ENCODE data around the gene ARHGAP25.
A peak's percentile ranks its signal among the peaks of the same experiment; 100 is the strongest.

Gene ARHGAP25

DNA sequence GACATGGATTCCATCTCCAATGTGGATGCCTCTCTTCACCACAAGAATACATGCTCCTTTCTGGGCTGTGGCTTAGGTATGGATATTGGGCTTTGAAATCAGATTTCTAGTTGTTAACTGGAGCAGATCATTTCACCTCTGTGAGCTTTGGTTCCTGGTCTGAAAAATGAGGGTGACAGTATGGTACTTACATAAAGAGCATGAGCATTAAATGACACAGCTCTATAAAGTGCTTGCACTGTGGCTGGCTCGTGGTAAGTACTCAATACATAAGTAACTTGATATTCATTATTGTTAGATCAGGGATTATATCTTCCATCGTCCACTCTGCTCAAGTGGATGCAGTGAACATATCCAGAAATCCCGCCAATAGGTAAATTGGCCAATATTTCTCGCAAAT lies 33.4 kb downstream of the ARHGAP25 start:
- DNase-seq: no peak

DNA sequence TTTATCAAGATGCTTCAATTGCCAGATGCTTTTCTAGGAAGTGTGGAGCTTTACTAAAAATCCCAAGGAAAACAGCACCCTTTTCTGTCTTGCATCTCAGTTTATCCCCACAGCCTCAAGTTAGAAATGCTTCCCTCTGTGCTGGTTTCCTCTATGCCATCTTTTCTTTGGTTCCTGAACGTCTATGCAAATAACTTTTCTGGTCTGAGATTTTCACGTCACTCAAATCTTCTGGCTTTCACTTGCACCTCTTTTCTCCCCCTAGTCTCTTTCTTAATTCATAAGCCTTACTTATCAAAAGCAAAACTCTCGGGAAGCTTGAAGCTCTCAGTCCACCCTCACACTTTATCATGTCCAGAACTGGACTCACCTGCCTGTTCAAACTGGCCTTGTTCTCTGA lies 33.9 kb downstream of the ARHGAP25 start:
- DNase-seq: no peak

DNA sequence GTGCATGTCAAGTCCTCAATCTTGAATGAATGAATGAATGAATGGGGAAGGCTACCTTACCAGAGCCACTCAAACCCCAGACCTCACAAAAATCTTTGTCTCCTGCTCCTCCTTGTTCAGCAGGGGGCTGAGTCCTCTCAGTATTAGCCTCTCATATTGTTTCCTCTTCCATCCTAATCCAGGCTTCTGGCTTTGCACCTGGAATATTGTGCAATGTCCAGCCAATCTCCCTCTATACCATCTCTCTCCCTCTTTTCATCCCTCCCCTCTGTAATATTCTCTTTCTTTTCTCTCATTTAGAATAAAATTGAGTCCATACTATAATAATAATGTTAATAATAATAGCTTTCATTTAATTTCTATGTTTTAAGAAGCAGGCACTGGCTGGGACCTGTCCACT lies 34.3 kb downstream of the ARHGAP25 start:
- no peak for DNase-seq

DNA sequence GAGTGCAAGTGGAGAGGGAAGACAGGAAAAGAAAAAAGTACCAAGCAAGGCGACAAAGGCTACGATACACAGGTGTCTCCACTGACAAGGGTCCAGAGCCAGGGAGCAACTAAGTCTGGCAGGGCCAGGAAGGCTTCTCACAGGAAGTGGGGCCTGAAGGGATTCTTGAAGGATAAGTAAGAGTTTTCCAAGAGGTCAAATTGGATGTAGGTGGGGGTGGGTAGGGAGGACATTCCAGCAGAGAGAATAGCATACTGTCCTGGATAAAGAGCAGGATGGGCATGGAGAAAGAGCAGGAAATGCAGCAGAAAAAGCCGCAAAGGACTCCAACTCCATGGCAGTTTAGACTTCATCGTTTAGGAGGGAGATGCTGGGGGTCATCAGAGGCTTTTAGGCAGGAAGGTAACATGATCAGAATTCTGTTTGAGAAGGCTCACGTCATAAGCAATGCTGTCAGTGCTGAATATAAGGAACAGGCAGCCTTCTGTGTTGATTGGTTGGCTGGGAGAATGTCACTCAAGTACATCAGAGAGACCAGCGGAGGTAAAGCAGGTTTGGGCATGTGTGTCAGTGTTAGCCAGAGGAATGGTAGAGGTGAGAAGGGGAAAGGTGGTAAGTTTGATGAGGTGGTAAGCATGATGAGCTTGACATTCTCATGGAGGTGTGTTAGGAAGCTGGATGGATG lies 35.1 kb downstream of the ARHGAP25 start:
- DNase-seq: no peak

DNA sequence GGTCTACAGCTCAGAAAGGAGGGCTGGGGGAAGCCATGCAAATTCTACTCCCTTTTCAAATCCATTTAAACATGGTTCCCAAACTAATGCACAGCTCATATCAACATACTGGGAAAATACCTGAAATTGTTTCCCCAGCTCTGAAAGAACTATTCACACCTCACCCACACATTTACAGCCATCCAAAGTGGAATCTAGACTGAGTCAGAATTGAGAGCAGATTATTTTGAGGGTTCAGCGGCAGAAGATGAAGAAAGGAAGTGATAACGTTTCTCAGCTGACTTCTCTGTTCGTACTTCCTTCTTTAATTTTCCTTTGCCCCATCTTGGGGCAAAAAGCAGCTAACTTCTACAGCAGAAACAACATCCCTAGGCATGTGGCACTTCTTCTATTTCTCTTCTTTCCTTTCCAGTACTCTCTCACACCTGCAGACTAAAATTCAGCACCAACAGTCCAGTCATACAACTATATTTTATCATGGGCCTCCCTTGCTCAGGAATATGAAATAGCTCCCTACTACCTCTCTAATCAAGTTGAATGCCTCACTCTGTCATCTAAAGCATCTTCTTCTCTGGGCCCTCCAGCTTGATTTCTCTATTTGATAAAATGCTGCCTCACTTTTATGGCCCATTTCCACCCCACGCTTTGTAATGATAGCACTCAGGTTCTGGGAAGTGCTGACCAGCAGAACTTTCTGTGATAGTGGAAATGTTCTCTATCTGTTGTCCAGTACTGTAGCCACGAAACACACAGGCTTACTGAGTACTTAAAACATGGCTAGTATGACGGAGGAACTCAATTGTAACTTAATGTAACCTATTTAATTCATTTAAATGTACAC lies 35.9 kb downstream of the ARHGAP25 start:
- DNase-seq: no peak

DNA sequence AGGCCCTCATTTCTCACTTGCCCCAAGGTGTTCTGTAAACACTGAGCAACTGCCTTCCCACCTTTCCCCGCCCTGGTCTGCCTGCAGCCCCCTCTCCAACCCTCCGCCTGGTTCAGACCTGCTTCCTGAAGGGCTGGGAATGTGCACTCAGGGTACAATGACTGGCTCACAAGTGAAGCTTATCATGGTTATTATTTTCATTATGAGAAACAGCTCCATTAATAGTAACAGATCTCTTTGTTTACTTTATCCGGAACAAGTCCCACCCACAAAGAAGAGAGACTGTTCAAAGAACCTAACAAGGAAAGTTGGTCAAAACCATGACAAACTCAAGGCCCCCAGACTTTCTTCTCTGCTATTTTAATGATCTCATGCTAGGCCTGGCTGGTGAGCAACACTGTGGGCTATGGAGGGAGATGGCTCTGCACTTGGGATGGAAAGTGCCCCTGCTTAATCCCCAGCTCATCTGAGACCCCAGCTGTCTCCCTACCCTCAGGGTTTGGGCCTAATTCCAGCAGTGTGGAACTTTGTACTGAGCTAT lies 36.7 kb downstream of the ARHGAP25 start:
- DNase-seq: no peak

DNA sequence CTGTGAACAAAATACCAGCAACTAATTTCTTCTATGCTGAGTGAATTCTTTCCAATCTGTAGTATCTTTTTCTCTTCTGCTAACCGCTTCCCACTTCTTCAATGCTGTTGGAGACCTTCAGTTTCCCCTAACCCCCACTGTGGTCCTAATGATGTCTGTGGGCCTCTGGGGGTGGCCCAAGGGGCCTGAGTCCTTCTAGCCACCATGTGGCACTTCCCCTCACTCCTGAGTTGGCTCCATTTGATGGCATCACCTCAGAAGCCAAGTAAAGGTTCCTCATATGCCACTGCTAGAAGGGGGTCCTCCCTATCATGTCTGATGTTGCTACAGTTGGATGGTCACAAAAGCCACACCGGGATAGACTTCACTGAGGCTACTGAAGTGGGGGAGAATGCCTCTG lies 37.5 kb downstream of the ARHGAP25 start:
- no peak for DNase-seq

DNA sequence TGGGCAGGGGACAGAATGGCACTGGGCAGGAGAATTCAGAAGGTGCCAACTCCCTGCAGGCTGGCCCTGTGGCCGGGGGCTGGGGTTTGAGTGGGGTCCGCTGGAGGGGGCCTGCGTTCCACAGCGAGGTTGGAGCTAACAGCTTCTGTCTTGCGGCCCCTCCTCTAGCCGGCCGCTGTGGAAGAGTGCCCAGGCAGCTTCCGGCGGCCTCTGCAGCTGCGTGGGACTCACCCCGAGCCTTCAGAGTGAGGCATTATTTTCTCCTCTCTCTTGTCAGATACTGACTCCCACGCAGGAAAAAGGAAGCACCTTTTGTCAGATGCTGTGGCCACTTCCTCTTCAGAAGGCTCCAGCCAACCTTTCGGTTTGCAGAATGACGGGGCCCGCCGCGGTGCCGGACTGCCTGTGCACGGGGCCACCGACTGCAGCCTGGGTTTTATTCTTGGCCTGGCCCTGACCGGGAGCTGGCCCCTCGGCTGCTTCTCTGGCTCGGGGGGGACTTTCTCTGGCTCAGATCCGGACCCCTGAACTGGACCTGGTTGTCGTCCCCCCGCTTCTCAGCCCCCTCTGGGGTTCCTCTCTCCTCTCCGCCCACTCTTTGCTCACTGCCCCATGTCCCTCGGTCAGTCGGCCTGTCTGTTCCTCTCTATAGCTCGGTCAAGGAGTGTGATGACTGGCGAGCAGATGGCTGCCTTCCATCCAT lies 40.1 kb downstream of the ARHGAP25 start:
- DNase-seq: no peak

DNA sequence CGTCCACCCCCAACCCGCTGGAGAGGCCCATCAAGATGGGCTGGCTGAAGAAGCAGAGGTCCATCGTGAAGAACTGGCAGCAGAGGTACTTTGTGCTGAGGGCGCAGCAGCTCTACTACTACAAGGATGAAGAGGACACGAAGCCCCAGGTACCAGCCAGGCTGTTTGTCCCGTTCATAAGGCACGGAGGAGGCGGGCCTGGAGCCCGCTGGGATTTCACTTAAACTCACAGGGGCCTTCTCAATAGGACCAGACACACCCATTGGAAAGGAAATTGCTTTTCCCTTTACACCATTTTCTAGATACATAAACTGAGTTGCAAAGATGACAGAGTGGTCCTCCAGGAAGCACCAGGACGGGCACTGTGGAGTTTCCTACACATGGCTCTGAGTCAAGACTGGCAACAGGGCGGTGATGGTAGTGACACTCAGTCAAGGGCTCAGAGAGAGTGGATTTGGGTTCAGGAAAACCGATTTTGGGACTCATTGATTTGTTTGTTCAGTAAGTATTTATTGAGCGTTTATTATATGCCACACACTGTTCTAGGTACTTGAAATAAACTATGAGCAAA lies 40.7 kb downstream of the ARHGAP25 start:
- no peak for DNase-seq

DNA sequence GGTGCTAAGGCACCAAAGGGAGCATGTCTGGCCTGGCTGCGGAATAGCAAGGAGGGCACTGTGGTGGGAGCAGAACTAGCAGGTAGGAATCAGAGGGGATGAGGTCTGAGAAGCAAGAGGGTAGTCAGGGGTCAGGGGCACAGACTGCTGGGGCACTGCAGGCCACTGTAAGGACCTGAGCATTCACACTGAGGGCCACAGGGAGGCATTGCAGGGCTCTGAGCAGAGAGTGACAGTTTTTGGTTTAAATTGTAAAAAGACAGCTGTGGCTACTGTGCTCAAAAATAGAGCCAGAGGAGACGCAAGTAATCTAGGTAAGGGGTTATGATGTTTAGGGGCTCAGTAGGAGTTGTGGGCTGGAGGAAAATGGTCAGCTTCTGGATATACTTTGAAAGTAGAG lies 41.5 kb downstream of the ARHGAP25 start:
- no peak for DNase-seq

DNA sequence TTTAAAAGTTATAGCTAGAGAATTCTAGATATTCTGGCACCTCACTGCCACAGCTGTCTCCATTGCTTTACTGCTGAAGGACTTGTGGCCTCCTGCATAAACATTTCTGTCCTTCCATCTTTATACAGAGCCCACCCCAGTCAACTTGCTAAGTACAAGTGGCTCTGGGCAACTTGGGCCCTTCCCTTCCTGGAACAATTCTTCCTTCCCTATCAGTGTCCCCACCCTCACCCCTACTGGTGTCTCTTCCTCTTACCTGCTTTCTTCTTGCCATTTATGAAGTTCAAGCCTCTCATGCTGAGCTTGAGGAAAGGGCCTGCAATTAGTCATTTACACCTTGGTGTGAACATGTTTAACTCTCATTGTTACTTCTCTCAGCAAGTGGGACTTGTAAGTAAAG lies 45.0 kb downstream of the ARHGAP25 start:
- DNase-seq: no peak

DNA sequence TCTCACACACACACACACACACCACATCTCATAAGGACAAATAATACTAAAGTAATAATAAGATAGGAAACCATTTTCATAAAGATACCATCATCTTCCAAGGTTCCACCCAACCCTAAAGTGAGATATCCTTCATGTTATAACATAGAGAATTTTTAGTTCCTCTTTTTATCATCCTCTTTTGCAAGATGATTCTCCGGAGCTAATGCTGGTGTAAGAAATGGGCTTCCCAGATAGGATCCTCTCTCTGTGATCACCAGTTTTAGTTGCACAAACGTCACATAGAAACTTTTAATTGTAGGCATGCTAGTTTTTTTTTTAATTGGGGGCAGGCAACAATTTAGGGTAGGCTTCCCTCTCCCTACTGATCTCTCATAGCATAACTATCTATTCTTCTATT lies 49.6 kb downstream of the ARHGAP25 start:
- no peak for DNase-seq

DNA sequence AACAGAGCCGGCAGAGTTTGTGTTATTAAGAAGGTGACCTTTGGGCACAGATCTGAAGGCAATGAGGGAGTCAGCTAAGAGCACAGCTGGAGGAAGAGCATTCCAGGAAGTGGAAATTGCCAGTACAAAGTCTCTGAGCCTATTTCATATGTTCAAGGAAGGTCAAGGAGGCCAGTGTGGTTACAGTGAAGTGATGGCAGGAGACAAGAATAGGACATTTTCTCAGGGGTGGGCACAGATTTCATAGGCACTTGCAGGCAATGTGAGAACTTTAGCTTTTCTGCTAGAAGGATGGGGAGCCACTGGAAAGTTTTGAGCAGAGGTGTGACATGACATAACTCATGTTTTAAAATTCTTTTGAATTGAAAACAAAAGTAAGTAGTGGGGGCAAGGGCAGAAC lies 50.3 kb downstream of the ARHGAP25 start:
- no peak for DNase-seq

DNA sequence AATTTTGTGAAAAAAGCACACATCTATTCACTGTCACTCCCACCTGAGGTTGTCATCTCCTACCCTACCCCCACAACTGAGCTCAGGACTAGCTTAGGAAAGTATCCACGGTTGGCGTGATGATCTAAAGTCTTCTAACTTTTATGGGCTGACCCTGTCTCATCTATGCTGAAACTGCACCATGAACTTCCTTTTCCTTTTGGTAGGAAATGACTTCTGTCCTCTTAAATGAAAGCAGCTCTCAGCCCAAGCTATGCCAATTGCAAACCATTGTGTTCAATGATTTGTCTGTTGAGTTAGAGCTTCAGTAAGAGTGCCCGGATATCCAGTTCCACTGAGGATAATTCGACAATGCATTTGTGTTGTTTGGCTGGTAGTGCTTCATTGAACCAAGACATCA lies 52.7 kb downstream of the ARHGAP25 start:
- DNase-seq: no peak

DNA sequence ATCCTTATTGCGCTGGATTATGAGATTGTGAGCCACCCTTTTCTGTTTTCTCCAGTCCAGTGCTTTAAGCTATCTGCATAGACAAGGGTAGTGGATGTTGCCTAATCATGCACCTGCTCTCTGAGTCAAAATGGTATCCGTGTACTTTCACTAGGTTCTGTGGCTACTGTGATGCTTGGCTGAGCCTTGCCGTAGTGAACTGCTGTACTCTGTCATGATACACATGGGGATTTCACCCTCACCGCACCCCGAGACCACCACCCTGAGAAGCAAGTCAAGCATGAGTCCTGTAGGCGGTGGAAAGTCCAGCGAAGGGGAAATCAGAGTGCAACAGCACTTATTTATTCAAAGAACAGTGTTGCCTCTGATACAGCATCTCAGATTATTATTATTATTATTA lies 55.0 kb downstream of the ARHGAP25 start:
- no peak for DNase-seq

DNA sequence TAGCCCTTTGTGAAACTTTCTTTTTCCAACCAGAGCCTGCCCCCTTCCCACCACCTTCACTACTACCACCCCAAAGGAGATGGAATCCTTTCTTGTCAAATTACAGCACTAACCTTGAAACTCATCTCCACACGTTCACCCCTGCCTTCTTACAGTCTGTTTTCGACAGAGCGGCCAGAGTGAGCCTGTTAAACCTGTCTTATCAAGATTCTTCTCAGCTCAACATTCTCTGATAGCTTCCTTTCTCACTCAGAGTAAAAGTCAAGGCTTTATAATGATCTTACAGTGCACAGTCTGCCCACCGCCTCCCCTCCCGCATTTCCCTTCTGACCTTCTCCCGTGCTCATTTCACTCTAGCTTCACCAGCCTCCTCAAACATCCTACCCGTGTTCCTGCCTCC lies 56.0 kb downstream of the ARHGAP25 start:
- no peak for DNase-seq

DNA sequence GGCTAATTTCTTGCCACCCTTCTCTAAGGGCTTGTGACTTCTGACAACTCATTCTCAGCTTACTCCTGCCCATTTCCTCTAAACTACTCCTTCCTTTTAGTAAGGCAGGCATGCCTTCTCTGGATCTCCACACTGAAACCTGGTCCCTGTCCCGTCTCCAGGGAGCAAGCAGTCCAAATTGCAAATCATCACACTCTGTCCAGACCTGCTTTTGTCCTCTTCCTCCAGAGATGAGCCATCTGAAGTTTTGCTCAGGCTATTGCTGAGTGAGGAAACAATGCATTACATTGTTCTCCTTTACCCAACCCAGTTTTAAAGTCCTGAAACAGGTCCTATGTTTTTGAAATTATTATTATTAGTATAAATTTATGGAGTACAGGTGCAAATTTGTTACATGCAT lies 57.3 kb downstream of the ARHGAP25 start:
- peak; percentile 57 to 79 for DNase-seq

DNA sequence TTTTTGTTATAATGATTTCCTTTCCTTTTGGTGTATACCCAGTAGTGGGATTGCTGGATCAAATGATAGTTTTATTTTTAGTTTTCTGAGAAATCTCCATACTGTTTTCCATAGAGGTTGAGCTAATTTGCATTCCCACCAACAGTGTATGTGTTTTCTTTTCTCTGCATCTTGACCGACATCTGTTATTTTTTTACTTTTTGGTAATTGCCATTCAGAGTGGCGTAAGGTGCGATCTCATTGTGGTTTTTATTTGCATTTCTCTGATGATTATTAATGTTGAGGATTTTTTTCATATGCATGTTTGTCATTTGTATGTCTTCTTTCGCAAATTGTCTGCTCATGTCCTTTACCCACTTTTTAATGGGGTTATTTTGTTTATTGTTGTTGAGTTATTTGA lies 58.1 kb downstream of the ARHGAP25 start:
- peak; percentile 76 to 83 for DNase-seq

DNA sequence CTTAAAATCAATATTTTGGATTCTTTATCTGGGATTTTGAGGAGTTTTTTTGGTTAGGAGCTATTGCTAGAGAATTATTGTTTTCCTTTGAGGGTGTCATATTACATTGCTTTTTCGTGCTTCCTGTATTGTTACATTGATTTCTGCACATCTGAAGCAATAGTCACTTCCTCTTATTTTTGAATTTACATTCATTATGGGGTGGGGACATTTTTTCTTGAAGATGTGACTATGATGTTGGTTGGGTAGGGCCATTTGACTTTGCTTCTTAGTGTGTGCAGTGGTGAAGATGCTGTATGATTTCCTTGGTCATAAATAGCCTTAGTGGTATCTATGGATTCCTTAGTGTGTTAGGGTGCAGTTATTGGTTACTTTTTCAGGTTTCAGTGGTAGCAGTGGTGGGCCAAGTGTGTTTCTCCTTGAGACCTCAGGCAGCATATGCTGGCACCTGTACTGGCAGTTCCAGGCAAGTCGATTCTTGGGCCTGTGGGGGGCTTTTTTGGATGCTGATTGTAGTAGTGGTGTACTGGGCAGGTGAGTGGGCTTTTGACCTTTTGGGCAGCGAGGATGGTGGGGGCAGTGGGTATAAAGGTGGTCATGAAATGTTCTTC lies 61.8 kb downstream of the ARHGAP25 start:
- no peak for DNase-seq

DNA sequence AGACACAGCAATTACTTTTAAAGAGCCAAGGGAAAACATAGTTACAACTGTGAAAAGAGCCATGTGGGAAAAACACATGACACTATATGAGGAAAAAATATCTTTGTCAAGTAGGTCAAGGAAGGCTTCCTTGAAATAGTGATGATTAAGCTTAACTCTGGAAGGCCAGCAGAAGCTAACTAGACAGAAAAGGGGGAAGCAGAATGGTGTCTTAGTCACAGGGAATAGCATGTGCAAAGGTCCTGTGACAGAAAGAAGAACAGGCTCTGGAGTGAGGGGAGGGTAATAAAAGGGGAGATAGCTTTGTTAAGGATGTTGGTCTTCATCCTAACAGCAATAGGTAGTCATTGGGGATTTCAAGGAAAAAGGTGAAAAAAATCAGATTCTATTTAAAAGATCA lies 64.0 kb downstream of the ARHGAP25 start:
- no peak for DNase-seq

DNA sequence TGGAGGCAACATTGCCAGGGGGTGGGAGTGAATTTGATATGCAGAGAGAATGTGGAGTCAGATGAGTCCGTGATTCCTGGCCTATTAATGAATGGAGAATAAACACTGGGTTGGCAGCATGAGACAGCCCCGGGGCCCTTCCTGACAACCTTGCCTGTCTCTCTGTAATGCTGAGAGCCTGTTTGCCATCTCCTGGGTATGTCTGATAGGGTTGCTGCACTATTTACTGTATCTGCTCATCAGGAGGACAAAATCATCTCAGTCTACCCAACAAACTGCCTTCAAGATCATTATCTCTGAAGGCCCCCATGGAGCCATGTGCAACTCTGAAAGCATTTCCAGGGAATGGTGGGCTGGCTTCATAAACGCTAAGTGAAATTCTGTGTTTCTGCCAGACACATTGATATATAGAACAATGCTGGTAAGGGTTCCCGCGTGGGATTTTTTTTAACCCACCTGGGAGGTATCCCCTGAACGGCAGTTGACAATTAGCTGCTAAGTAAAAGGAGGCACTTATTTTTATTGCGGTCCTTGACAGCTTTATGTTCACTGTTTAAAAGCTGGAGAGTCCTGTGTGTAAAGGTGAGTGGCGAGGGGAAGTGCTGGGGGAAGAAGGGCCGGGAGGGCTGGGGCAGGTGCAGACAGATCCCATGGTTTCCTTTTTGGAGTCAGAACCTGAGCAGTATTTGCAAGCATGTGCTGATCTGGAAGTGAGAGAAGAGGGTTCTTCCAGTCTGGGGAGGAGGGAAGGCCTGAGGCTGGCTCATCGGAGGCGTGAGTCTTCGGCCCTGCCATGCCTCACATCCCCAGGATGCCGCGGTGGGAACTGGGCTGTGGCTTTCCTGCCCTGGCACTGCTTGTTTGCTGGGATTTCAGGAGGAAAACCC lies 64.8 kb downstream of the ARHGAP25 start:
- DNase-seq: peak; percentile 1 to 33

DNA sequence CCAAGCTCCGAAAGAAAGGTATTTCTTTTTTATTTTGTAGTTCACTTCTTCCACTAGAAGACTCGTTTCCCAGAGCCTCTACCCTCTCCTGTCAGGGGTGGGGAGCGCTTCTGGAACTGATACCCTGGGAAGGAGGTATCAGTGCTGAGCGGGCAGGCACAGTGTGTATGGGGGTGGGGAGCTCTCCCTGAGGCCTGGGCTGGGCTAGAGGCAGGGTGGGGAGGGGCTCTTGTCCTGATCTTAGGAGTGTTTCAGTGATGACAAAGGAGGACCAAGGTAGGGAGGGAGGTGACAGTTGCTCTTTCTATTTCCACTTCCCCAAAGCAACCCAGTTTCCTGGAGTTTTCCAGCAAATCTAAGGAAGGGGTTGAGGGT lies 65.4 kb downstream of the ARHGAP25 start:
- DNase-seq: peak in 1 of 2 experiments; percentile 3
